ENCODE measurements around the gene ST7L. TPM values are rescaled to one million over a fixed set of nuclear protein-coding genes. Genes with fewer than 3 reads are reported as not detected.

ST7L gene
- total RNA-seq, 1 experiment from 2014 or later = 17.5 TPM

GRCh38 chr1:112506306-112506705 lies 112.6 kb downstream of the ST7L start:
- Histone ChIP-seq H3K27ac (ENCODE audit: low read length) (no peak overlapping the region), H3K9me3 (ENCODE audit: low read length) (no peaks in the 10 kb centered on the region), H3K4me3 (ENCODE audit: low read length) (no peak overlapping the region), H3K4me1 (ENCODE audit: insufficient read depth, low read length) (peaks cover 7% of the 10 kb centered on the region; the same call in 1 of the 2 replicates), H3K9me2 (replicated peaks; ENCODE audit: low read length) (no peaks in the 10 kb centered on the region), H3K9ac (ENCODE audit: low read length) (no peak overlapping the region), H3F3A (ENCODE audit: low read length, unreplicated experiment) (no peaks in the 10 kb centered on the region), H4K20me1 (ENCODE audit: low read length) (no peaks in the 10 kb centered on the region), H2AFZ (ENCODE audit: low read length) (no peak overlapping the region), H3K27me3 (ENCODE audit: low read length) (no peaks in the 10 kb centered on the region), H3K79me2 (ENCODE audit: low read length) (no peaks in the 10 kb centered on the region), H3K36me3 (ENCODE audit: low read depth, low read length) (no peaks in the 10 kb centered on the region), H3K4me2 (ENCODE audit: low read length) (no peak overlapping the region)
- ATAC-seq (no peak), DNase-seq (no peak)
- BruUV-seq (replicated peaks) = no TSS peak
- intact Hi-C loops (cut with micrococcal nuclease) = no loop called here
- CTCF ChIA-PET = interaction anchor here (0.5 kb wide), 1 partner anchor 112 kb away, joined by 4 read pairs; no protein-coding TSS in a partner anchor
- POLR2A ChIA-PET (ENCODE audit: unreplicated experiment) = no interaction called here
- TF ChIP-seq EZH2 (IDR thresholded peaks at IDR 0.05; ENCODE audit: low read length, unreplicated experiment) = no peak
- TF ChIP-seq CTCF (conservative IDR thresholded peaks at IDR 0.05; ENCODE audit: low read depth, low read length) = no peak

- Histone ChIP-seq H4K20me1 (ENCODE audit: low read length) (no peaks in the 10 kb centered on the region), H3K9me2 (replicated peaks; ENCODE audit: low read length) (no peaks in the 10 kb centered on the region), H3K9me3 (ENCODE audit: low read length) (no peaks in the 10 kb centered on the region), H3K27me3 (ENCODE audit: low read length) (no peaks in the 10 kb centered on the region), H3K36me3 (ENCODE audit: low read depth, low read length) (no peaks in the 10 kb centered on the region), H3K79me2 (ENCODE audit: low read length) (no peaks in the 10 kb centered on the region), H3F3A (ENCODE audit: low read length, unreplicated experiment) (no peaks in the 10 kb centered on the region), H2AFZ (ENCODE audit: low read length) (no peak overlapping the region), H3K27ac (ENCODE audit: low read length) (no peak overlapping the region), H3K9ac (ENCODE audit: low read length) (no peak overlapping the region), H3K4me1 (ENCODE audit: insufficient read depth, low read length) (peaks cover 7% of the 10 kb centered on the region; the same call in 1 of the 2 replicates), H3K4me2 (ENCODE audit: low read length) (no peak overlapping the region), H3K4me3 (ENCODE audit: low read length) (no peak overlapping the region)
- intact Hi-C loops (cut with micrococcal nuclease) = no loop called here
- ChIA-PET CTCF (no interaction called here), POLR2A (ENCODE audit: unreplicated experiment) (no interaction called here)
- no TSS peak for BruUV-seq (replicated peaks)
- DNase-seq (no peak), ATAC-seq (no peak)
- TF ChIP-seq CTCF (conservative IDR thresholded peaks at IDR 0.05; ENCODE audit: low read depth, low read length) (no peak), EZH2 (IDR thresholded peaks at IDR 0.05; ENCODE audit: low read length, unreplicated experiment) (no peak), EZH2phosphoT487 (IDR thresholded peaks at IDR 0.05; ENCODE audit: borderline replicate concordance, low read length) (no peak)
Observed at GRCh38 chr1:112505878-112506277, 113.1 kb downstream of the ST7L start.

- Histone ChIP-seq H4K20me1 (ENCODE audit: low read length) (no peaks in the 10 kb centered on the region), H3K4me1 (ENCODE audit: insufficient read depth, low read length) (peaks cover 7% of the 10 kb centered on the region; the same call in 1 of the 2 replicates), H3K9me2 (replicated peaks; ENCODE audit: low read length) (no peaks in the 10 kb centered on the region), H3K9me3 (ENCODE audit: low read length) (no peaks in the 10 kb centered on the region), H3K4me3 (ENCODE audit: low read length) (no peak overlapping the region), H3F3A (ENCODE audit: low read length, unreplicated experiment) (no peaks in the 10 kb centered on the region), H3K27ac (ENCODE audit: low read length) (no peak overlapping the region), H2AFZ (ENCODE audit: low read length) (no peak overlapping the region), H3K9ac (ENCODE audit: low read length) (no peak overlapping the region), H3K4me2 (ENCODE audit: low read length) (no peak overlapping the region), H3K27me3 (ENCODE audit: low read length) (no peaks in the 10 kb centered on the region), H3K79me2 (ENCODE audit: low read length) (no peaks in the 10 kb centered on the region), H3K36me3 (ENCODE audit: low read depth, low read length) (no peaks in the 10 kb centered on the region)
- no TSS peak for BruUV-seq (replicated peaks)
- ATAC-seq (no peak), DNase-seq (no peak)
- ChIA-PET CTCF (interaction anchor here (0.5 kb wide), 1 partner anchor 45 kb away, joined by 4 read pairs; no protein-coding TSS in a partner anchor), POLR2A (ENCODE audit: unreplicated experiment) (no interaction called here)
- TF ChIP-seq EZH2 (IDR thresholded peaks at IDR 0.05; ENCODE audit: low read length, unreplicated experiment) (no peak), CTCF (conservative IDR thresholded peaks at IDR 0.05; ENCODE audit: low read depth, low read length) (no peak), EZH2phosphoT487 (IDR thresholded peaks at IDR 0.05; ENCODE audit: borderline replicate concordance, low read length) (no peak)
- intact Hi-C loops (cut with micrococcal nuclease) = no loop called here
Observed at GRCh38 chr1:112505400-112505785, 113.5 kb downstream of the ST7L start.

Data from PC-3 (cell line).